ENCODE results near the gene FMN1.

GRCh38 chr15:33152502-33153109, 41.9 kb downstream of the FMN1 start:
- TF ChIP-seq POLR2A (IDR thresholded peaks at IDR 0.05): peak in 1 of 4 donors; percentile 63
- no peak for TF ChIP-seq CTCF (IDR thresholded peaks at IDR 0.05)

Data from upper lobe of left lung (tissue), 4 donors.